HS-5 (cell line): Measurements from ENCODE around the gene NR3C2.
A peak's percentile ranks its signal among the peaks of the same experiment; 100 is the strongest.

ENCODE experiments used
- DNase-seq: peaks from one replicate; pipeline ENCODE4 v3.0.0-alpha.2; 2012; ENCODE audit warnings: low read depth

The NR3C2 gene

DNA sequence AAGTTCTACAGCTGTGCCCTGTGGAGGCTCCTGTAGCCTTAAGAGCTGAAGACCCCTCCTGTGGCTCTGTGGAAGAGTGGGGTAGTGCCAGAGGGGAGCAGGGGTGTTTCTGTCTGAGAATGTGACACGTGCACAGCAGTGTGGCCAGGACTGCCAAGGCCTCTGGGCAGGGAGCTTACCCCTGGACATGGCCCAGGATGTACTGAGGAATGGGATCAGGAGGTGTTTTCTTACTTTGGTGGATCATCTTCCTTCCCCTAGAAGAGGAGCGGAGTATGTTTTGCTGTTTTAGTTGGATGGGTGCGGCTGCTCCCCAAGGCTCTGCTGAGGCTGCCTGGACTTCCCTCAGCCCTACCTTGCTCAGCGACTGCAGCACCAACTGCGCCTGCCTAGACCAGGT is 367.8 kb downstream of the NR3C2 start:
- DNase-seq, result no peak

- no peak for DNase-seq
These were observed 368.9 kb downstream of the NR3C2 start for GRCh38 chr4:148073349-148073748.

DNA sequence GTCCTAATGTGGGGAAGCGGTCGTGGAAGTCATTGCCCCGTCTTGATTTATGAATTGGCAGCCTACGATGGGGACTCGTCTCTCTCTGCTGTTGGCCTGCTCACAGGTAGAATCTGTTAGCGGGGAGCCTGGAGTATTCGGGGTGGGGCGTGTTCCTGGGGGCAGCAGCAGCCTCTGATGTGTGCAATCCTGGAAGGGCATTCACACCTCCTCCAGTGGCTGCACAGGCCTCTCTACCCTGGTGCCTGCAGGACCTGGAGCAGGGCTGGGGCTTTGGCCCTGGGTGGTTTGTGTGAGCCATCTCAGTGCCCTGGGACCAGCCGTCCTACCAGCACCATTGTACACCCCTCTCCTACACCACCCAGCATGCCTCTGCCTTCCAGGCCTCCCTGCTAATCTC is 369.4 kb downstream of the NR3C2 start:
- DNase-seq, result no peak

- no peak for DNase-seq
These were observed 371.2 kb downstream of the NR3C2 start for GRCh38 chr4:148071009-148071408.

DNA sequence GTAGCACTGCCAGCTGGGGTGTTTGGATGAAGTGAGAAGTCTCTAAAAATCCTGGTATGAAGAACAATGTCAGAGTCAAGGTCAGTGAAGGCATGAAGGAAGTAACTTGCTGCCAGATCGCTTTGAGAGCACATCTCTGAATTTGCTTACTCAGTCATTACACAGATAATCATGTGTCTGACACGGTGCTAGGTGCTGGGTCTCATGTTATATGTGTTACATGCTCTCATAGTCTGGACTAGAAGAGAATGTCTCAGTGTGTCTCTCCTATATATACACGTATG is 372.4 kb downstream of the NR3C2 start:
- no peak for DNase-seq

GRCh38 chr4:148069086-148069894 is 372.9 kb downstream of the NR3C2 start:
- no peak for DNase-seq

DNA sequence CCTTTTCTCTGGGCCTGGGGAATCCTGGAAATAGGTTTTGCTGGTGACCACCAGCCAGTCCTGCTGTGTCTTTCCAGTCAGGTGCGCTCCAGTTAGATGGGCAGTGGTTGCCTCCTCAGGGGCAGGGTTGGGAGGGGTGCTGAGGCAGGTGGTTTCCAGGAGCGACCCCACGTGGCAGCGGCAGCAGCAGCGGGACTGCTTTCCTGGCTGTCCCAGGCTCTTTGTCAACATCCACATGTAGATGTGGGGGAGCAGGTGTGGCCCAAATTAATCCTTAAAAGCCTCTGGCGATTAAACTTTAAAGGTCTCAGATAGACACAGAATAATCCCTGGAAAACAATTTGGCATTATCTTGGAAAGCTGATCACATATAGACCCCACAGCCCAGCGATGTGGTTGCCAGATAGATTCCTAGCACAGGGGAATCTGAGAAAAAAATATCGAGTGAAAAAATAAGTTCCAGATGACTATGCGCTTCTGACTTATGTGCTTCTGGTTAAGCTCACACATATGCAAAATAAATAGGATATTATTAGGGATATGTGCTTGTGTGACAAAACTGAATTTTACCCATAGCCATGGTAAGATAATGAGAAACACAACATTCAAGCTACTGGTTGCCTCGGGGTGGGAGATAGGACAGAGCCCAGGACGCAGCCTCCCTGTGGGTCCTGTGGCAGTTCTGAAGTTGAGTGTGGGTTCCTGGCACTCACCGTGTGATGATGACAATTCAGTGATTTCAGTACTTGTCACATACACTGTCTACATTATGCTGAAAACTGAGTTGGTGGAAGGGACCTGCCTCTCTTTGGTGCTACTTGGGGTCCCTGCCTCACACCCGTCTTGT is 373.9 kb downstream of the NR3C2 start:
- DNase-seq, result no peak

DNA sequence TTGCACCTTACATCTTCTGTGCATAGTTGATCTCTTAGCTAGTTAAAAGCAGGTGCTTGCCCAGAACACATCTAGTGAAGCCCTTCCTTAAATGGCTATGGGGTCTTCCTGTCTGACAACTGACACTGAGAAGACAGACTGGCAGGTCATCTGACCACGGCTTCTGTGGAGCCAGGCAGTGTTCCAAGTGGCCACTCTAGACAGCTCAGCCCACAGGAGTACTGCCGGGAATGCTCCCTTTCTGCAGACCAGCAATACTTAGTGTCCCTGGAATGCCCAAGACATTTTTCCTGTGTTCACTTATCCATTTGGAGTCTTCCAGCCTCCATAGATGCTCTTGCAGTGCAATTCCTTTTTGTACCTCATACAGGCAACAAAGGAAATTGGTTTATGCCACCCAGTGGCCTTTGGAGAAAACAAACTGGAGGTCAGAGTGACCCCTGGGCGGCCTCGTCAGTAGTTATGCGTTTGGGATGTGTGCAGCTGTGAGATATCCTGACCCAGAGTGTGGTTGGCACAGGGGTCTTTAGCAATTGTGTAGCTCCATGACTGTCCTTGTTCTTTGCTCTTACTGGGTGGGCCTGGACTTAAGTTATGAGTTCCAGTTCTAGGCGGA is 374.8 kb downstream of the NR3C2 start:
- no peak for DNase-seq

DNA sequence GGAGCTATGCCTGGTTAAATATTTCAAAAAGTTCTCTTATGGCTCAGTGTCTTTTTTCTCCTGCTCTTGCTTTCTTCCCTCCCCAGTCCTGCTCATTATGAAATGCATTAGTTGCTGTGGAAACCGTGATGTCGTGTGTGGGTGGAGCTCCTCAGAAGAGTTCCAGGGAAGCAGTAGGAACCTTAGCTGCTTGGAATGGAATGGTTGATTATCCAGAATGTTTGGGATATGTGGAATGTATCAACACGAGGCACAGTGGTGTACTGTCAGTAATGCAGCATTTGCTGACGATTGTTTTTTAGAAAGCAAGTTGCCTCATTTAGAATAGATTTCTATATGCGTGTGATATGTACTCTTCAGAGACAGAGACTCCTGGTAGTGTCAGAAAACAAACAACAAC is 377.1 kb downstream of the NR3C2 start:
- no peak for DNase-seq

DNA sequence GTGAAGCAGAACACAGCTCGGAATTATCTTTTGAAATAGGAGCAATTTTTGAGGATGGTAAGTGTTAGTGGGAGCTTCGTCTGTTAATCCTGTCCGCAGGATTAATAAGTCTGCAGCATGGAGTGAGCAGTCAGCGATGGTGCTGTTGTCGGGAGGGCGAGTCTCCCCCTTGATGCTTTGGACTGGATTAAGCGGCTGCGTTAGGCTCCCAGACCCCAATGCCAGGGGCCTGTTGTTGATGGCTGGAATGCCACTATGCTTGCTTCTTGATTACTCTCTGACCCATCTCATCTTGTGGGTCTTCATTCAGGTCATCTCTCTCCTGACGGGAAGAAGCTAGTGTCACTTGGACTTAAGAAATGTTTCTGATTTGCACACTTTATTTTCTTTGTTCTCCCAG is 377.8 kb downstream of the NR3C2 start:
- DNase-seq, result no peak

DNA sequence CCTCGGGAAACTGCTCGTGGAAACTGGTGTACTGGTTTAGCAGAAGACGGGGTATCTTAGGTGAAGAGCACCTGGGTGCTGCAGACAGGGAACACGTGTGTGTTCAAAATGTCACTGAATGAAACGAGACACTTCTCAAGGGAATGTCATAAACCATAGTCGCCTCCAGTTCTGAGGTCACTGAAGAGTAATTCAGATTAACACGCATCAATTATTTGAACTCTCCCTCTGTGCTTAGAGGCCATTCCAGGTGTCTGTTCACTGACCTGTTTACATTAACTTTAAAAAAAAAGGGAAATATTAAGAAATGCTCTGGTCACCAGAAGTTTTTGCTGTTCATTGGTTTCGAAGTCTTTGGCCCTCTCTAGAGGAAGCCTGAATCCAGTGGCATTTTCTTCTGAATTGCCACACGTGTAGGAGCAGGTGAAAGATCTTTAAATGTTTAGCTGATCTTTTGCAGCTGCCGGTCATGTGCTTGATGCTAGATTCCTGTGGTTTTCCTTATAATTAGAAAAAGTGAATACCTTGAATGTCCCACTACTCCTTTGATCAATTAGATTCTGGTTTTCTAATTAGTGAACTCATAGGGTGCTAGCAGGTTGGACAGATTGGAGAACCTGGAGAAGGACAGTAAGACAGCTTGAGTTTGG is 379.8 kb downstream of the NR3C2 start:
- DNase-seq, result no peak

GRCh38 chr4:148061795-148062194 is 380.4 kb downstream of the NR3C2 start:
- DNase-seq, result no peak

GRCh38 chr4:148061141-148061481 is 381.1 kb downstream of the NR3C2 start:
- DNase-seq, result no peak

DNA sequence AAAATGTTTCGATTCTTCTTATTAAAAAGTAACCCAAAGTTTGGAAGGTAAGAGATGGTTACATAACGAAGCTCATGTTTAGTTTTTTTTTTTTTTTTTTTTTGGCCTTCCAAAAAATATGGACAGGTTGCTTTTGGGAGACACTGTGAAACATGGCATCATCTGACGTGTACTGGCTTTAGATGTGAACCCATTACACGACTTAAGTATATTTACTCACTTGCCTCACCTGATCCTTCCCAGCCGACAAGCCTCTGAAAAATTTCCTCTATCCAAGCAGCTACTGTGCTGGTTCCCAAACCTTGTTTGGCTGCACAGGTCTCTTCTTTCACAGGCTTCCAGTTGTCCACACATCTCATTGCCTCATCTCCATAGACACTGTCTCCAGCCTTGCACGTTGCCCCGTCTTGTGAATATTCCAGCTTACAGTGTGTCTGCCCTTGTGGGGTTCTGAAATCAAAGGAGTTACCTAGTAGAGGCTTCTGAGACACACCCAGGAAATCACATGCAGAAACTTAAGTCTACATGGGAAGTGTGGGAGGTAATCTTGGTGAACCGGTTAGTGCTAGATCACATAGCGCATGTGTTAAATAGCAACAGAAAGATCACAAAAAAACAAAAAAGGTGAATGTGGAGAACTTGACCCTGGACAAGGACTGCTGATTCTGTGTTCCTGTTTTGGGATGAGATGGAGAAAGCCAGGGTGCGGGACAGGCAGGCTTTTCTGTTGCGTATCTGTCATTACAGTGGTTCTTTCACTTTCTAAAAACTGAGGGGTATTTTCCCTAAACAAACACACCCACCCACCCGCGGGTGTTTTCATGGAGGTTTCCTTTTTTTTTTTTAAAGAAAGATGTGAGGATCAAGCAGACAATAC is 381.7 kb downstream of the NR3C2 start:
- no peak for DNase-seq

DNA sequence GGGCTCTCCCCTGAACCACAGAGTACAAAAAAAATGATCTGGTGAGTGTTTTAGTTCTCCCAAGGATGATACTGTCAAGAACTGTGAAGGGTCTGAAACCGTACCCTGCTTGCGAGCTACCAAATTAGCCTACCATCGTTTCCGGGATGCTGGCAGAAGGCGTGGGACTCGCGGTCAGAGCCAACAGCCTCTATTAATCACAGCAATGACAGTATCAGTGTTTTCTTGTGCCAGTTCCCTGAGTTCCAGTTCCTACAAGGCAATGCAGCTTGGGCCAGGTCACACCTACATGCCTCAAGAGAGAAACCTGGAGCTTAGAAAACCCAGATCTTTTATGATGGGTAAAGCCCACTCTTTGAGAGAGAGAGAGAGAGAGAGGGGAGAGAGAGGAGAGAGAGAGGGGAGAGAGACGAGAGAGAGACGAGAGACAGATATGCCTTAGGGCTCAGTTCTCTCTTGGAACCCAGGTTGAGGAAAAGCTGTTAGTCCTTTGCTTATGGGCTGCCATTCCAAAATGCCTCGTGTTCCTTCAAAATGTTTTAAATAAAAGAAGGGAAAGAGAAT is 382.5 kb downstream of the NR3C2 start:
- no peak for DNase-seq

DNA sequence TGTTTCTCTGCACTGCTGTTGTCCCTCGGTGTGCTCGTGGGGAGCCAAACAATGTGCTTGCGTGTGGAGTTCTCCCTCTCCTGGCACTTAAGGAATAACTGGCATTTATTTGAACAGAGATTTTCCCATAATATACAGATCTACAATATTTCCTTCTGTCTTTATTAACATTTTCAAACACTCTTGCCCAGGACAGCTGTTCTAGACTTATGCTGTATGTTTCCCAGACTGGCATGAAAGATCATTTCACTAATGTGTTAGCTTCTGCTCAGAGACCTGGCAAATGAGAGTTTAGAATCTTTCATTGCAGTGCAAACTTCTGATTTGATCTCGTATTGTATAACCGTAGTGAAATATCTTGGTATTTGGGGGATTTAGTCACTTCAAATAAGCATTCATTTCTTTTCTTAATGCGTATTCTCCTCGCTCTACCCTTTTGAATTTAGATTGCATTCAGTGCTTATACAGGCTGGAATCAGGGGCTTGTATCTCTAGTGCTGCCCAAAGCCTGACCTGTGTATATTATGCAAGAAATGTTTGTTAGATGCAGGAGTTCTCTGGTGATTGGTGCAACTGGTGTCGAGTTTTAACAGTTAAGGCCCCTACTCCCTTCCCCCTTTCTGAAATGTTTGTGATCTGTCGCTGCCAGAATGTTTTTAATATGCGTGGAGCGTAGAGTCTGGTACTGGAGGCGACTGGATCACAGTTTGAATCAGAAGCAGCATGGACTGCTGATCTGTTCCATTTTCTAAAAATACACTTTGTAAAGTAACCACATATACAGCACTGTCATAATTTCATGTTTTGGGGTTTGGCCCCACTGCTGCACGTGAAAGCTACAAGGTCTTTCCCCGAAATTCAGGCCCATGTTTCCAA is 384.0 kb downstream of the NR3C2 start:
- DNase-seq, result no peak

- no peak for DNase-seq
These were observed 384.7 kb downstream of the NR3C2 start for GRCh38 chr4:148057516-148057915.

DNA sequence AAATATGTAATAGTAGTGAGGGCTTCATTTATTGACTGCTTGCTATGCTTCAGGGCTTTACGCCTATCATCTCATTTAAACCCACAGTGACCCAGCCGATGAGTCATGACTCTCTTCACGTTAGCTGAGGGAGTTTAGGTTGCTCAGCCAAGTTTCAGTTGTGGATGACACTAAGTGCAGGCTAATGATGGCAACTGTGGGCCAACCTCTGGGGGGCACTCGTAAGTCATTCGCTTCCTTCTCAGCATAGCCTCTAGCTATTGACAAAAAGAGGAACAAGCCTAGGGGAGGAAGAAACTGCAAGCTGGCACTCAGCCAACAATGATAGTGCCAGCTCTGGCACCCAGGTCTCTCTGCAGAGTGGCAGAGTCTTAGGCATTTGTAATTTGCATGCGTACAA is 385.3 kb downstream of the NR3C2 start:
- DNase-seq, result peak; percentile 15

GRCh38 chr4:148055844-148056243 is 386.4 kb downstream of the NR3C2 start:
- DNase-seq, result no peak

GRCh38 chr4:148054275-148054674 is 387.9 kb downstream of the NR3C2 start:
- no peak for DNase-seq
